Ramos (cell line): ENCODE measurements around the gene AKAP8L.

ENCODE experiments used
- in situ Hi-C: fragments of 300-500 bp; cut with MboI; formaldehyde crosslinking; loops from one replicate; pipeline ENCODE4 v1.14.3; 2022; ENCODE audit warnings: low sequenced_read_pairs; ENCODE audit not compliant: unreplicated experiment

Gene AKAP8L

GRCh38 chr19:15449620-15450527, 31.1 kb upstream of the AKAP8L start, which contains the start of gene WIZ:
TSS of gene WIZ (minus strand) at chr19:15449956. CDS start at chr19:15448307, 1,649 bp downstream.
- in situ Hi-C loops = no loop called here

- in situ Hi-C loops = no loop called here
Measured at GRCh38 chr19:15448778-15449619, 30.2 kb upstream of the AKAP8L start.

GRCh38 chr19:15448044-15448777, 29.4 kb upstream of the AKAP8L start:
- in situ Hi-C loops = no loop called here

GRCh38 chr19:15447057-15447456, 28.3 kb upstream of the AKAP8L start:
- in situ Hi-C loops = no loop called here

- in situ Hi-C loops = no loop called here
Measured at GRCh38 chr19:15445807-15446376, 27.1 kb upstream of the AKAP8L start.

- in situ Hi-C loops = no loop called here
Measured at GRCh38 chr19:15445227-15445605, 26.4 kb upstream of the AKAP8L start.

- in situ Hi-C loops = no loop called here
Measured at GRCh38 chr19:15444505-15445226, 25.9 kb upstream of the AKAP8L start.

- in situ Hi-C loops = no loop called here
Measured at GRCh38 chr19:15443838-15444237, 25.1 kb upstream of the AKAP8L start.

- in situ Hi-C loops = no loop called here
Measured at GRCh38 chr19:15443325-15443724, 24.5 kb upstream of the AKAP8L start.

- in situ Hi-C loops = no loop called here
Measured at GRCh38 chr19:15442142-15442920, 23.5 kb upstream of the AKAP8L start.

- in situ Hi-C loops = no loop called here
Measured at GRCh38 chr19:15441317-15441716, 22.5 kb upstream of the AKAP8L start.

- in situ Hi-C loops = no loop called here
Measured at GRCh38 chr19:15439821-15440641, 21.2 kb upstream of the AKAP8L start.

GRCh38 chr19:15439078-15439799, 20.5 kb upstream of the AKAP8L start:
- in situ Hi-C loops = no loop called here

GRCh38 chr19:15438577-15438976, 19.8 kb upstream of the AKAP8L start:
- in situ Hi-C loops = no loop called here

- in situ Hi-C loops = no loop called here
Measured at GRCh38 chr19:15438124-15438496, 19.3 kb upstream of the AKAP8L start.

GRCh38 chr19:15437355-15438123, 18.8 kb upstream of the AKAP8L start:
- in situ Hi-C loops = no loop called here

- in situ Hi-C loops = no loop called here
Measured at GRCh38 chr19:15436826-15437110, 18.0 kb upstream of the AKAP8L start.
